NOMO-1 (cell line): ENCODE measurements around the gene ARHGEF39.
"Not testable (repeated sequence)": the region's sequence is repeated elsewhere in the genome, so short reads cannot be mapped to it uniquely, and the experiment has no call there.

Experiments used
- DNase-seq, 2 experiments: peaks; one replicate each; lab custom pipeline; 2025; ENCODE audit not compliant: unreplicated experiment in 2 of 2; lab: John Stamatoyannopoulos, UW

The ARHGEF39 gene

DNA sequence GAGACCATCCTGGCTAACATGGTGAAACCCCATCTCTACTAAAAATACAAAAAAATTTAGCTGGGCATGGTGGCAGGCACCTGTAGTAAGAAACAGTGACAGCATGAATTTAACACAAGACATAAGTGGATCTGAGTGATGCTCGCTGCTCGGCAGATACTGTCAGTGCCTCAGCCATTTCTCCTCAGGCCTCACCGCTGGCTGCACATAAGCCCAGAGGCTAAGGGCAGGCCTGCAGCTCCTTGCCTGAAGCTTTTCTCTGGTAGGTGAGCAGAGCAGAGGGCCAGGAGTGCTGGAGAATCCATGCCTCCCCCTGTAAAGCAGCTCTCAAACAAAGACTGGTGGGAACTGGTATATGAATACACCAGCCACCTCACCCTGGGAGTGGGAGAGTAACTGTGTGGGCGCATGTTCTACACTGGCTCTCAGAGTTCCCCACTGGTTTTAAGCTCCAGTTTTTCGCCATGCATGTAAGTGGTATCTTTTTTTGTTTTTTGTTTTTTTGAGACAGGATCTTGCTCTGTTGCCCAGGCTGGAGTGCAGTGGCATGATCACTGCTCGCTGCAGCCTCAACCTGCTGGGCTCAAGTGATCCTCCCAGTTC, 36.5 kb downstream of the ARHGEF39 start:
- no peak for DNase-seq

DNA sequence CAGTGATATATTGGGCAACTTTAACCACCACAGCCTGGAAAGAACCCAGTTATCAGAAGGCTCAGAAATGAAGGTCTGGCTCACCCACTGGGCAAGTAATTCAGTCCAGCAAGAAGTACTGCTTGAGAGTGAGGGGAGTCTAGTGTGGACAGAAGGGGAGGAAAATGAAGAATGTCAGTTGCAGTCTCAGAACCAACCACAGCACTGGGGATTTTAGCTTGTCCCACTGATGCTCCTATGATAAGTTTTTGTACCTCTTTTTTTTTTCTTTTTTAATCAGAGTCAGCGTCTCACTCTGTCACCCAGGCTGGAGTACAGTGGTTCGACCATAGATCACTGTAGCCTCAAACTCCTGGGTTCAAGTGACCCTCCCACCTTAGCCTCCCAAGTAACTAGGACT, 37.4 kb downstream of the ARHGEF39 start:
- DNase-seq = no peak

GRCh38 chr9:35619800-35620158, 45.2 kb downstream of the ARHGEF39 start:
- no peak for DNase-seq

GRCh38 chr9:35618854-35619799, 45.9 kb downstream of the ARHGEF39 start:
- DNase-seq = no peak

DNA sequence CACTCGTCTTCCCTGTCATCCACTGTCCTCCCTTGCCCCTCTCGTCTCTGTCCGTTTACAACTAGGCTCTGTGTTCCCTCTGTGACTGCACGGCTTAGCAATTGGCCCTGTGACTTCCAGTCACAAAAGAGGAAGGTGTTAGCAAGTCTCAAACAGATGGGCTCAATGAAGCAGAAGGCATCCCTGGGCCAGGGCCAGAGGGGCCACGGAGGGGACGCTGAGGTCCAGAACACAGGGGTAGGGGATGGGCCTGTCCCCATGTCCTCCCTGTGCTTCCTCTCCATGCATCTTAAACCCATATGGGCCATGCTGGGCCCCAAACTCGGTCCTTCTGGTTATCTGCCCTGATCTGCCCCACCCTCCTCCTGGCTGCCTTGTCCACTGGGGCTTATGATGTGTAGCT, 46.7 kb downstream of the ARHGEF39 start, which contains the start of gene CD72:
Gene CD72, minus strand, starts transcription at position 89 of the 403 bp plus-strand sequence. CDS start 110 bp downstream, outside the sequence.
- DNase-seq = no peak

GRCh38 chr9:35617548-35617947, 47.4 kb downstream of the ARHGEF39 start:
- DNase-seq = no peak

DNA sequence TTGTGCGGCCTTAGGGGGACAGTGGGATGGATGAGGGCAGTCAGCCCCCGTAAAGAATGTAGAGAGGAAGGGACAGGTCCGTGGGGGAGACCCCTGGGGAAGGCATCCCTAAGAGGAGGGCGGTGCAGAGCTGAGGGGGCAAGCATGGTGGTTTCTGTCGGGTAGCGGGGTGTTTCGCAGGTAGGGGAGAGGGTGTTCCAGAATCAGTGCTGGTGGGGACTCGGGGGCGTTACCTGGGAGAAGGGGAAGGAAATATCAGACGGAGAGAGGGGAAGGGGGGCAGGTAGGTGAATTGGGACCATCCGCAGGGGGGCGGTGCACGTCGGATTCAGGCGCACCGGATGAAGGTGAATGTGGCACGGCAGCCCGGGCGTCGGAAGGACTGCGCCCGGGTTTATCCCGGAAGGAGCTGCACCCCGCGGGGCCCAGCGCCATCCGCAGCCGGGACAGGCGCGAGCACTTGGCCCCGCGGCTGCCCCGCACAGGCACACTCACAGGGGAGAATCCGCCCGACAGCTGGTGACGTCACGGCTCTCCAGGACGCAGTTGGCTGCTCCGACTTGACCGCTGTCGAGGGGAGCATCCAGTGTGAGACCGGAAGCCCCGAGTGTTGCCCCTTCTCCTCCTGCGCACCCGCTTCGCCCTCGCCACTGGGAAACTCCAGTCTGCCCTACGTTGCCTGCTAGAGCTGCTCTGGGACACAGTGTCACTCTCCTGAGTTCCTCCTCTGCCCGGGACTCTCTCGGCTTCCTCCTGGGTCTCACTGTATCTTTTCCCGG, 48.1 kb downstream of the ARHGEF39 start:
- peak; percentile 61 to 70 for DNase-seq

DNA sequence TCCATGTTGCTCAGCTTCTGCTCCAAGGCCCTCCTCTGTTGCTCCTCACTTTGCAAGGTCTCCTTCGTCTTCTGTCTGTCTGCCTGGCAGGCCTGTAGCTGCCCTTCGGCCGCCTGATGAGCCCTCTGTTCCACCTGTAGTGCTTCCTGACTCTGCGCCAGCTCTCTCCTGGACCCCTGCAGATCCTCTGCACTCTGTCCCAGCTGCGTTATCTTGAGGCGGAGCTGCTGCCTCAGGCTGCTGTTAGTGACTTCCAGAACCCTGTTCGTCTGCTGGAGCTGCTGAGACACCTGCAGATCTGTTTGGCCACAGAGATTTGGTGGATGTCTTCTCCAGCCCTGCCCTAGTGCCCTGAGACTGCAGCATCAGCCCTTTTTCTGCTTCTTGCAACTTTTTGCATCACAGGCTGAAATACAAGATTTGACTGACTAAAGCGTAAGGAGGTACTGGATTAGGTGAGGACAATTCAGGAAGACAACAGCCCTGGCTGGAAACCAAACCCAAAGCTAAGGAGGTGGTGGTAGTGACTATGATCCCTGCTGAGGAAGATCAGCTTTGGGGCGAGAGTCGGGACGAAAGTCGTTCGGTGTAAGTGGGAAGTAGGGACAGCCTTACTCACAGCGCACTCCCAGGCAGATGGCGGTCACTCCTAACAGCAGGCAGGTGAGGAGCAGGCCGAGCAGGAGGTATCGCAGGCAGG, 48.9 kb downstream of the ARHGEF39 start:
- DNase-seq = no peak

DNA sequence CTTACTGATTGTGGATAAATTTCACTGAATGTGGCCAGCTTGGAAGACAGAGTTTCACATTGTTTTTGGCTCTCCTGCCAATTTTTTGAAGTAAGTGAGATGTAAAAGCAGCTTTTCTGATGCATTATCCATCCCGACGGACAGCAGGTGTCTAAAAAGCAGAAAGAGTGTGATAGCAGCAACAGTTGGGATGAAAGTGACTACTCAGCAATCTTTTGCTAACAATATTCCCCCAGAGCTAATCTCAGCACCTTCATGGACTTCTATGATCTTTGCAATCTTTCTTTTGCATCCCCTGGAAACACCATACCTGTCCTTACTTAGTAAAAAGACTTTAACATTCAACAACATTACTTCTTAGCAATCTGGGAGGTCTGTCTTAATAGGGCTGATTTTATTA, 52.2 kb downstream of the ARHGEF39 start:
- no peak for DNase-seq

- not testable (repeated sequence) for DNase-seq
Observed at GRCh38 chr9:35612066-35612465, 52.9 kb downstream of the ARHGEF39 start.

GRCh38 chr9:35611230-35611797, 53.7 kb downstream of the ARHGEF39 start:
- DNase-seq = peak; percentile 34 to 58

DNA sequence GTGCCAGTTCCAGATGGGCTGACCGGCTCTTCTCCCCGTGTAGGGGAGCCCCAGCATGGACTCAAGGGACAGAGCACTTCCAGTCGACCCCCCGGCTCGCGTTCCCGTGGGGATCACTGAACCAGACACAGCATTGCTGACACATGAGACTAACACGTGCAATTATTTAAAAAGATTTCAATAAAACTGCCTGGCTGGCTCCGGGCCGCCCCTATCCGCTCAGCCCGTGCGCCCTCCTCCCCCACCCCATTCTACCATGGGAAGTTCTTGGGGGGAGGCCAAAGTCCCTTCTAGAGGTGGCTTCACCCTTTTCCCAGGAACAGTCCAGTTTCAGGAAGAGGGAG, 55.2 kb downstream of the ARHGEF39 start:
- no peak for DNase-seq
